ENCODE data around the gene GIPC3.
"Not testable (repeated sequence)": the region's sequence is repeated elsewhere in the genome, so short reads cannot be mapped to it uniquely, and the experiment has no call there.

GIPC3 gene

GRCh38 chr19:3584036-3584802, 1.1 kb upstream of the GIPC3 start:
- Histone ChIP-seq H3K27me3 (ENCODE audit: control insufficient read depth in 1 of 2, insufficient read depth in 2 of 2, low read length in 2 of 2) (peaks cover 0 to 17% of the 10 kb centered on the region in 2 donors), H3K4me1 (ENCODE audit: insufficient read depth, low read length) (peaks cover 12% of the 10 kb centered on the region)
- H3K27ac ChIP-seq (ENCODE audit: low read depth, low read length); H3K4me3 ChIP-seq (ENCODE audit: low read depth in 1 of 2, low read length in 2 of 2); H3K36me3 ChIP-seq (ENCODE audit: insufficient read depth, low read length); H3K9me3 ChIP-seq (ENCODE audit: low read length); H3K9ac ChIP-seq (ENCODE audit: low read length): not testable (repeated sequence)

DNA sequence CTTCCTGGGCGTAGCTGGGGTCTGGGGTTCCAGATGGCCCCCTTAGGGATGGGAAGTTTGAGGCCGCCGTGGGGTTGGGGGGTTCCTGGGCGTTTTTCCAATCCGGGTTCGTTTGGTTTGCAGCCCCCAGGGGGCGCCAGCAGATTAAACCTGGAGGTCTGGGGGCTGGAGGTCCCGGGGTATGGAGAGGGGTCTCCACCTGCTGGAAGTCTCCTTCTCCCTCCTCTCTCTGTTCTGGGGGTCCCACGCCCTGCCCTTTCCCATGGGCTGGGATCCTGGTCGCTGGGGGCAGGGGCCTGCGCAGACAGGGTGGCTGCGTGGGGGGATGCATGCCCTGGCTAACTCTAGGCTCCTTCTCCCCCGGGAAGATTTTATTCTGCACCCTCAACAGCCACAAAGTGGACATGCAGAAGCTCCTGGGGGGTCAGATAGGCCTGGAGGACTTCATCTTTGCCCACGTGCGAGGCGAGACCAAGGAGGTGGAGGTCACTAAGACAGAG, 899 bp downstream of the GIPC3 start:
- H3K4me3 ChIP-seq (ENCODE audit: low read depth in 1 of 2, low read length in 2 of 2) = no peak overlapping the region
- H3K27me3 ChIP-seq (ENCODE audit: control insufficient read depth in 1 of 2, insufficient read depth in 2 of 2, low read length in 2 of 2) = peaks cover 0 to 17% of the 10 kb centered on the region in 2 donors
- H3K36me3 ChIP-seq (ENCODE audit: insufficient read depth, low read length) = no peaks in the 10 kb centered on the region
- H3K9ac ChIP-seq (ENCODE audit: low read length) = no peak overlapping the region
- peaks cover 12% of the 10 kb centered on the region for H3K4me1 ChIP-seq (ENCODE audit: insufficient read depth, low read length)
- no peaks in the 10 kb centered on the region for H3K9me3 ChIP-seq (ENCODE audit: low read length)
- no peak overlapping the region for H3K27ac ChIP-seq (ENCODE audit: low read depth, low read length)

GRCh38 chr19:3586707-3587346, 1.5 kb downstream of the GIPC3 start:
- no peak overlapping the region for H3K9ac ChIP-seq (ENCODE audit: low read length)
- H3K4me1 ChIP-seq (ENCODE audit: insufficient read depth, low read length) = peaks cover 12% of the 10 kb centered on the region
- H3K27ac ChIP-seq (ENCODE audit: low read depth, low read length) = no peak overlapping the region
- H3K4me3 ChIP-seq (ENCODE audit: low read depth in 1 of 2, low read length in 2 of 2) = no peak overlapping the region
- H3K9me3 ChIP-seq (ENCODE audit: low read length) = no peaks in the 10 kb centered on the region
- H3K27me3 ChIP-seq (ENCODE audit: control insufficient read depth in 1 of 2, insufficient read depth in 2 of 2, low read length in 2 of 2) = peaks cover 0 to 17% of the 10 kb centered on the region in 2 donors
- H3K36me3 ChIP-seq (ENCODE audit: insufficient read depth, low read length) = no peaks in the 10 kb centered on the region

- H3K9ac ChIP-seq (ENCODE audit: low read length) = no peak overlapping the region
- H3K9me3 ChIP-seq (ENCODE audit: low read length) = no peaks in the 10 kb centered on the region
- H3K4me3 ChIP-seq (ENCODE audit: low read depth in 1 of 2, low read length in 2 of 2) = no peak overlapping the region
- no peak overlapping the region for H3K27ac ChIP-seq (ENCODE audit: low read depth, low read length)
- no peaks in the 10 kb centered on the region for H3K36me3 ChIP-seq (ENCODE audit: insufficient read depth, low read length)
- H3K27me3 ChIP-seq (ENCODE audit: control insufficient read depth in 1 of 2, insufficient read depth in 2 of 2, low read length in 2 of 2) = peaks cover 0 to 17% of the 10 kb centered on the region in 2 donors
- H3K4me1 ChIP-seq (ENCODE audit: insufficient read depth, low read length) = peaks cover 12% of the 10 kb centered on the region
Observed at GRCh38 chr19:3589439-3589838, 4.2 kb downstream of the GIPC3 start.

GRCh38 chr19:3589949-3590348, 4.7 kb downstream of the GIPC3 start:
- H3K27me3 ChIP-seq (ENCODE audit: control insufficient read depth in 1 of 2, insufficient read depth in 2 of 2, low read length in 2 of 2) = peaks cover 0 to 16% of the 10 kb centered on the region in 2 donors
- no peaks in the 10 kb centered on the region for H3K9me3 ChIP-seq (ENCODE audit: low read length)
- H3K4me3 ChIP-seq (ENCODE audit: low read depth in 1 of 2, low read length in 2 of 2) = no peak overlapping the region
- peaks cover 12% of the 10 kb centered on the region for H3K4me1 ChIP-seq (ENCODE audit: insufficient read depth, low read length)
- no peak overlapping the region for H3K27ac ChIP-seq (ENCODE audit: low read depth, low read length)
- no peaks in the 10 kb centered on the region for H3K36me3 ChIP-seq (ENCODE audit: insufficient read depth, low read length)
- H3K9ac ChIP-seq (ENCODE audit: low read length) = no peak overlapping the region

- H3K4me1 ChIP-seq (ENCODE audit: insufficient read depth, low read length) = peaks cover 8% of the 10 kb centered on the region
- H3K27ac ChIP-seq (ENCODE audit: low read depth, low read length) = no peak overlapping the region
- no peak overlapping the region for H3K9ac ChIP-seq (ENCODE audit: low read length)
- H3K9me3 ChIP-seq (ENCODE audit: low read length) = no peaks in the 10 kb centered on the region
- no peak overlapping the region for H3K4me3 ChIP-seq (ENCODE audit: low read depth in 1 of 2, low read length in 2 of 2)
- H3K36me3 ChIP-seq (ENCODE audit: insufficient read depth, low read length) = no peaks in the 10 kb centered on the region
- H3K27me3 ChIP-seq (ENCODE audit: control insufficient read depth in 1 of 2, insufficient read depth in 2 of 2, low read length in 2 of 2) = peaks cover 0 to 6% of the 10 kb centered on the region in 2 donors
Observed at GRCh38 chr19:3590991-3591659, 5.8 kb downstream of the GIPC3 start.

DNA sequence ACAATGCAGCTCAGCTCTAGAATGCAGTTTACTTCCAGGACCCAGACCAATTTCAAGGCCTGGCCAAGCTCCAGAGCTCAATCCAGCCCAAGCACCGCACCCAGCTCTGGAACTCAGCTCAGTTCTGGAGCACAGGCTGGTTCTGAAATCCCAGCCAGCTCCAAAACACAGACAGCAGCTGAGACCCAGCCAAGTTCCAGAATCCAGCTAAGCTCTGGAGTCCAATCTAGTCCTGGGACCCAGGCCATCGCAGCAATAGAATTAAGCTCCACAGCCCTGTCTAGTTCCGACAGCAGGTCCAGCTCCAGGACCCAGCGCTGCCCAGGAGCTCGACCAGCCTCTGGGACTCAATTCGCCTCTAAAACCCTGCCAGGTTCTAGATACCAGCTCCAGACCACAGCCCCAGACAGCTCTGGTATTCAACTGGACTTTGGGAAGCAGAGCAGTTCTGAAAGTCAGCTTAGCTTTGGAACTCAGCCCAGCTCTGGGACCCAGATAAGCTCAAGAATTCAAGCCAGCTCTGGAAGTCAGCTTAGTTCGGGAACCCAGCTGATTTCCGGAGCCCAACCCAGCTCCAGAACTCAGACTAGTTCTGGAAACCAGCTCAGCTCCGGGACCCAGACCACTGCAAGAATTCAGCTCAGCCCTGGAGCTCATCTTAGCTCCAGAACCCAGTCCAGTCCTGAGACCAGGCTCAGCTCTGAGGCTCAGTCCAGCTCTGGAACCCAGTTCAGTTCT, 6.8 kb downstream of the GIPC3 start:
- Histone ChIP-seq H3K27me3 (ENCODE audit: control insufficient read depth in 1 of 2, insufficient read depth in 2 of 2, low read length in 2 of 2) (no peaks in the 10 kb centered on the region), H3K4me1 (ENCODE audit: insufficient read depth, low read length) (peaks cover 2% of the 10 kb centered on the region), H3K36me3 (ENCODE audit: insufficient read depth, low read length) (no peaks in the 10 kb centered on the region), H3K9me3 (ENCODE audit: low read length) (no peaks in the 10 kb centered on the region), H3K4me3 (ENCODE audit: low read depth in 1 of 2, low read length in 2 of 2) (no peak overlapping the region), H3K27ac (ENCODE audit: low read depth, low read length) (no peak overlapping the region), H3K9ac (ENCODE audit: low read length) (no peak overlapping the region)

DNA sequence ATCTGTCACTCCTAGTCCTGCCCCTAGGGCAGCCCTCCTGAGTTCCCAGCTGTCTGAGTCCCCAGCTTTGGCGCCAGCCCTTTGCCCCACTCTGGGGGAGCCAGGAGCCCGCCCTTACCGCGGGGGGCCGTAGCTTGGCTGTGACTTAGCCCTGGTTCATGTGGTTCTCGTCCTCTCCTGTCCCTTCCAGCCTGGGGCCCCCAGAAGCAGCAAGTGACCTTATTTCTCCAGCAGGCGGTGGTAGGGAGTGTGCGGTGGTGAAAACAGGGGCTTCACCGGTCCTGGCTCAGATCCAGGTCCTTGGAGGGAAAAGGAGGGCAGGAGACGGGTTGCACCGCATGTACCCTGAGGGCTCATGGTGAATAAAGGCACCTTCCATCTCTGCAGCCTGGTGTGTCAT, 7.9 kb downstream of the GIPC3 start:
- Histone ChIP-seq H3K27ac (ENCODE audit: low read depth, low read length) (no peak overlapping the region), H3K4me1 (ENCODE audit: insufficient read depth, low read length) (no peaks in the 10 kb centered on the region), H3K9ac (ENCODE audit: low read length) (no peak overlapping the region), H3K27me3 (ENCODE audit: control insufficient read depth in 1 of 2, insufficient read depth in 2 of 2, low read length in 2 of 2) (no peaks in the 10 kb centered on the region), H3K36me3 (ENCODE audit: insufficient read depth, low read length) (no peaks in the 10 kb centered on the region), H3K4me3 (ENCODE audit: low read depth in 1 of 2, low read length in 2 of 2) (no peak overlapping the region), H3K9me3 (ENCODE audit: low read length) (no peaks in the 10 kb centered on the region)

GRCh38 chr19:3595521-3596061, 10.3 kb downstream of the GIPC3 start:
- H3K9ac ChIP-seq (ENCODE audit: low read length) = no peak overlapping the region
- no peaks in the 10 kb centered on the region for H3K27me3 ChIP-seq (ENCODE audit: control insufficient read depth in 1 of 2, insufficient read depth in 2 of 2, low read length in 2 of 2)
- no peaks in the 10 kb centered on the region for H3K9me3 ChIP-seq (ENCODE audit: low read length)
- H3K4me1 ChIP-seq (ENCODE audit: insufficient read depth, low read length) = no peaks in the 10 kb centered on the region
- no peak overlapping the region for H3K4me3 ChIP-seq (ENCODE audit: low read depth in 1 of 2, low read length in 2 of 2)
- H3K36me3 ChIP-seq (ENCODE audit: insufficient read depth, low read length) = no peaks in the 10 kb centered on the region
- no peak overlapping the region for H3K27ac ChIP-seq (ENCODE audit: low read depth, low read length)

DNA sequence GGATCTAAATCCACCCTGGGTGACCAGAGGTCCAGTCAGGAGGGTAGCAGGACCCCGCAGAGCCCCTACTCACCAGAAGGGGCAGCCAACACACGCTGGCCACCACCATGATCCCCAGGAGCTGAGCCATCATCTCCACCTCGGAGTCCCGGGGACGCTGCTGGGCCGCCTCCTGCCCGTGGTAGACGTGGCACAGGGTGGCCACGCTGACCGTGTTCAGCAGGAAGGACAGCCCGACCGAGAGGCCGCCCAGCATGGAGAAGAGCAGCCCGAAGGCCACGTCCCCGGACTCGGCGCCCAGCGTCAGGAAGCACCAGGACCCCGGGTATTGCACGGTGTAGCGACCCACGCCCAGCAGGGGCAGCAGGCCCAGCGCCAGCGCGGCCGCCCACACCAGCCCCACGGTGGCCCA, 14.5 kb downstream of the GIPC3 start:
- Histone ChIP-seq H3K27ac (ENCODE audit: low read depth, low read length) (no peak overlapping the region), H3K36me3 (ENCODE audit: insufficient read depth, low read length) (no peaks in the 10 kb centered on the region), H3K4me3 (ENCODE audit: low read depth in 1 of 2, low read length in 2 of 2) (no peak overlapping the region), H3K27me3 (ENCODE audit: control insufficient read depth in 1 of 2, insufficient read depth in 2 of 2, low read length in 2 of 2) (no peaks in the 10 kb centered on the region), H3K9me3 (ENCODE audit: low read length) (no peaks in the 10 kb centered on the region), H3K4me1 (ENCODE audit: insufficient read depth, low read length) (no peaks in the 10 kb centered on the region), H3K9ac (ENCODE audit: low read length) (no peak overlapping the region)

- H3K9me3 ChIP-seq (ENCODE audit: low read length) = no peaks in the 10 kb centered on the region
- peaks cover 2% of the 10 kb centered on the region for H3K4me1 ChIP-seq (ENCODE audit: insufficient read depth, low read length)
- no peak overlapping the region for H3K27ac ChIP-seq (ENCODE audit: low read depth, low read length)
- H3K4me3 ChIP-seq (ENCODE audit: low read depth in 1 of 2, low read length in 2 of 2) = no peak overlapping the region
- no peaks in the 10 kb centered on the region for H3K36me3 ChIP-seq (ENCODE audit: insufficient read depth, low read length)
- H3K9ac ChIP-seq (ENCODE audit: low read length) = no peak overlapping the region
- no peaks in the 10 kb centered on the region for H3K27me3 ChIP-seq (ENCODE audit: control insufficient read depth in 1 of 2, insufficient read depth in 2 of 2, low read length in 2 of 2)
Observed at GRCh38 chr19:3601021-3601420, 15.7 kb downstream of the GIPC3 start.

Data from muscle layer of colon (tissue), 2 donors.